GM04504 (cell line): Measurements from ENCODE around the gene NHLRC3.
"Not testable (repeated sequence)": the region's sequence is repeated elsewhere in the genome, so short reads cannot be mapped to it uniquely, and the experiment has no call there.

Experiments
- DNase-seq: peaks from one replicate; pipeline ENCODE4 v3.0.0-alpha.2; 2012; ENCODE audit warnings: low read depth

The NHLRC3 gene

DNA sequence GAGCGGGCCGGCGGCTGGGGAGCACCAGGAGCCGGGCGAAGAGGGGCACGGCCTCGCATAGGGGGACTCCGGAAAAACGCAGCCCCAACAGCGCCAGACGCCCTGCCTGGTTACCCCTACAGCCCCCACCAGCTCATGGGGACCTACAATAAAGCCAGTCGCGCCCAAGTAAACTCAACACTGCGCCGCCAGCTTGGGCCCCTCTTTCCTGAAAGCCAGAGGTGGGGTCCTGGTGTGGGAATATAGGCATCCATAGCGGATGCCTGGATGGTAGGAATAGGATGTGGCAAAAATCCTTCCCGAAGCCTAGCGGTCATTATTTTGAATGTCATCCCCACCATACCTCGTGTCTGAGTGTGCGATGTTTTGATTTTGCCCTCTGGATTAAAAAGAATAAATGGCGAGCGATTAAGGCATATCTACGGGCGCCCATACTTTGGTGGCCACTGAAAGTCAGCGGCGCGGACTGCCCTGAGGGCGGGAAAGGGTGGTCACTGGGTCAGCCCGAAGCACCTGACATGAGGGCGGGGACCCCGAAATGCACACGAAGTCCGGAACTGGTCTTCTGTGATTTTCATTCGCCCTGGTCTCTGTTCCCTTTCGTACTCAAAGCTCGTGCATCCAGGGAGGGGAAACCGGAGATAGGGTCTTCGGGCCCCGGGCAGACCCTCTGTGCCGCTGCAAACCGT lies at the start of gene NHLRC3, which contains the start of gene PROSER1:
Gene NHLRC3 (plus strand): TSS at position 577 of the 689 bp plus-strand sequence. CDS start 184 bp downstream, outside the sequence.
Gene PROSER1 (minus strand): TSS at position 210 of the 689 bp plus-strand sequence. CDS start 847 bp downstream, outside the sequence.
- peak; percentile 91 for DNase-seq

- no peak for DNase-seq
Observed at GRCh38 chr13:38990693-38991092, 47.6 kb upstream of the NHLRC3 start, which contains the start of gene STOML3. Gene STOML3 (minus strand): TSS chr13:38990831. CDS start chr13:38990721, 110 bp downstream.

- no peak for DNase-seq
Observed at GRCh38 chr13:38993381-38993780, 44.9 kb upstream of the NHLRC3 start.

GRCh38 chr13:38998739-38999138 lies 39.5 kb upstream of the NHLRC3 start:
- no peak for DNase-seq

DNA sequence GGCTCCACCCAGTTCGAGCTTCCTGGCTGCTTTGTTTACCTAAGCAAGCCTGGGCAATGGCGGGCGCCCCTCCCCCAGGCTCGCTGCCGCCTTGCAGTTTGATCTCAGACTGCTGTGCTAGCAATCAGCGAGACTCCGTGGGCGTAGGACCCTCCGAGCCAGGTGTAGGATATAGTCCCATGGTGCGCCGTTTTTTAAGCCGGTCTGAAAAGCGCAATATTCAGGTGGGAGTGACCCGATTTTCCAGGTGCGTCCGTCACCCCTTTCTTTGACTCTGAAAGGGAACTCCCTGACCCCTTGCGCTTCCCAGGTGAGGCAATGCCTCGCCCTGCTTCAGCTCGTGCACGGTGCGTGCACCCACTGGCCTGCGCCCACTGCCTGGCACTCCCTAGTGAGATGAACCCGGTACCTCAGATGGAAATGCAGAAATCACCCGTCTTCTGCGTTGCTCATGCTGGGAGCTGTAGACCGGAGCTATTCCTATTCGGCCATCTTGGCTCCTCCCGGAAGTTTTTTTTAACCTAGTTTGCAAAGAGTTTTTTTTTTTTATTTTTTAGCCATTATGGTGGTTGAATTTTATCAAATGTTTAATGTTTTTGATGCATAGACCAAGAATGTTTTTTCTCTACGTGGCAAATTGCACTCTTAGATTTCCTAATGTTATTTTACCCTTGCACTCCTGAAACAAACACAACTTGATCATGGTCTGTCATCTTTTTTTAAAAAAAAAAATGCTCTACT lies 31.7 kb upstream of the NHLRC3 start:
- not testable (repeated sequence) for DNase-seq

GRCh38 chr13:39012608-39013007 lies 25.6 kb upstream of the NHLRC3 start:
- no peak for DNase-seq

DNA sequence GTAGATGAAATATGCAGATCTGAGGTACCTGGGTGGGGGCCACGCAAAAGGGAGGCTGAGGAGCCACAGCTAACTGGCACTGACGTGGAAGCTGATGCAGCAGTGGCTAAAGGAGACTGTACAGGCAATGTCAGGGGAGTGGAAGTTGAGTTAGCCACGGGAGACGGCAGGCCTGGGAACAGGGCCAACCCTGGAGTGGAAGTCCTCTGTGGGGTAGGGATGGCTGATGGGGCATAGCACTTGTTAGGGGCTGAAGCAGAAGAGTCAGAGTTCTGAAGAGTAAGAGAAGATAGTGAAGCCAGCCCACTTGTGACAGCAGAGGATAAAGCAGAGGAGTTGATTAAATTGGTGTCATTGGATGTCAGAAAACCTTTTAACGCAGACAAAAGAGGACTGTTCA lies 24.8 kb upstream of the NHLRC3 start:
- DNase-seq = no peak

DNA sequence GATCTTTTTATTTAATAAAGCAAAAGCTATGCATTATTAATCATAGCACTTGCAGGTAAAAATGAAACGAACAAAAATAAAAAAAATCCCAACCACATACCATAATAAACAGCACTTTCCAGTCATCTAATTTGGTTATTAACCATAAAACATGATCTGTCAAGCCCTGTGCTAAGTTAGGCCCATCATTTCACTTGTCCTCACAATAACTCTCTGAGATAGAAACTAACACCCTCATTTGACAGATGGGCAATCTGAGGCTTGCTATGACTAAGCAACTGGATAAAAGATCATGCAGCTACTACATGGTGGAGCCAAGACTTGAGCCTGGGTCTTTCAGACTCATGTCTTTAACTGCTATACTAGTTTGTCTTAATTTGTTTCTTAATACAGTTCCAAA lies 22.2 kb upstream of the NHLRC3 start:
- no peak for DNase-seq

DNA sequence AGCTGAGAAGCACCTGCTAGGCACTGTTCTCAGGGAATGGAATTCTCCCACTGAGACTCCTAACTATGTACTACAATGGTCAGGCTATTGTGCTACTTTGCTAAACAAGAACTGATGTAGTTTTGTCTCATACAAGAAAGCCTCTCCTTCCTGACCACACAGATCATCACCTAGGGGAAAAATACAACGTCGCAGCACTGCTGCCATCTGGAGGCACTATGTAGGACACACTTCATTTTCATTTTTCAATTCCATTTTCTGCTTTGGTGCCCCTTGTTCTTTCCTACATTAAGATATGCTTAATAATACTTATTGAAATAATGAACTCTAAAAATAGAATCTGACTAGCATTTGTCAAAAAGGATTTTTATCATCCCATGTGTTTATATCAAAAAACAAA lies 21.5 kb upstream of the NHLRC3 start:
- DNase-seq = no peak

DNA sequence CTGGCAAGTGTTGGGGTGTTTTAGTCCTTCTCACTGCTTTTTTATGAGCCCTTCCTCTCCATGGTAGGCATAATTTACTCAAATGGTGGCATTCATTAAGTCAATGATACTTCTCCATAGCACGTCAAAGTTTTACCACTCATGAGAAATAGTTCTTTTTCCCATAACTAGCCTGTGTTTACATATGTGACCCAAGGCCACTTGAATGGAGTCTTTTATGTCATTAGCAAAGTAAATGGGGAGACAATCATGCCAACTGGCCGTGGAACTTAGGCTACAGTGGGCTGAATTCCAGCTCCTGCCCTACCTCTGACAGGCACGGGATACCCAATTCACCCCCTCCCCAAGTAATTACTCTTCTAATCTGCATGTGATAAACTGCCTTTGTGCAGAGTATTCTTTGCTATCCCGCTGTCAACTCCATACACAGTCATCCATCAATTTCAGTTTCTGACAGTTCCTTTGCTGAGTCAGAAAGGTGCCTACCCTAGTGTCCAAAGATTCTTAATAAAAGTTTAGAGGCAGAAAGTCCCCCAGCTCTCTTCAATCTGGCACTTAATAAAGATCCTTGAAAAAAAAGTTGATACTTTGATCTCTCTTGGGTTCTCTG lies 17.3 kb upstream of the NHLRC3 start:
- DNase-seq = no peak

DNA sequence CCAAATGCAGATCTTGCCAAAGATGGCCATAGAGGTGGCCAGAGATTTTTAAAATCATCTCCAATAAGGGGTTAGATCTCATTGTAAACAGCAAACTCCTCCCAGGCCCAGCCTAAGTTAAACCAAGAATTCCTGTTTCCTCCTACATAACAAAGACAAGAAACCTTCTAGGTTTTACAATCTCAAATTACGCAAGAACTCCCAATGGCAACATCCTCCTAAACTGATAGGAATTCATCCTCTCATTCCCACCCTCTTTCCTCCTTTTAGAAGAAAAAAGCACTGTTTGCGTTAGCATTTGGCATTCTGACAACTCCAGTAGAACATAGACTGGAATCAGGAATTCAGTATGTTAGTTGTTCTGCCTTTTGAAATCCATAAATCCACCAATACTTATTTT lies 14.9 kb upstream of the NHLRC3 start:
- no peak for DNase-seq

- DNase-seq = no peak
Observed at GRCh38 chr13:39023761-39024160, 14.5 kb upstream of the NHLRC3 start.

DNA sequence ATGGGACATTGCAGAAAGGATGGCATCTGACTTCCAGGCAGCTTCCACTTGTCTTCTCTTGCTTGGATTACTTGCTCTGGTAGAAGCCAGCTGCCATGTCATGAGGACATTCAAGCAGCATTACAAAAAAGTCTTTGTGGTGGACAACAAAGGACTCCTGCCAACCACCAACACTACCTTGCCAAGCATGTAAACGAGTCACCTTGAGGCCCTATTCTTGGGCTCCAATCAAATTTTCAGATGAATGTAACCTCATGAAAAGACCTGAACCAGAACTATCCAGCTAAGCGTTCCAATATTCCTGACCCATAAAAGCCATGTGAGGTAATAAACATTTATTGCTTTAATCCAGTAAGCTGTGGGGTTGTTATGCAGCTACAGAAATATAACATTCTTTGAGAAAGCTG lies 12.8 kb upstream of the NHLRC3 start:
- no peak for DNase-seq

DNA sequence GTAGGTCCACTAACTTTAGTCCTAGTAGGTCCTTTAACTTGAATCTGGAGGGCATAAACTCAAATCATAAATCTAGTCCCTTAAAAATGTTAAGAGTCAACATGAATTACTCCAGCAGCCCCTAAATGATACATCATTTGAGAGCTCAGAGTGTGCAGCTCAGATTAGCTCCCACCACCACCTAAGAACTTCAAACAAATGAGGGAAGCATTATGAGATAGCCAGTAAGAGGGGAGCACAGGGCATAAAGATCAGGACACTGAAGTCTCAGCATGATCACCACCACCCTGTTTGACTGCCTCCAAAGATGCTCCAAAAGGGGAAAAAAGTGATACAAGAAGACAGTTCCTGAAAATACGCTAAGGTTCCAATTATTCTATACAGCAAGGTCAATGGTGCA lies 6.1 kb upstream of the NHLRC3 start:
- DNase-seq = no peak

DNA sequence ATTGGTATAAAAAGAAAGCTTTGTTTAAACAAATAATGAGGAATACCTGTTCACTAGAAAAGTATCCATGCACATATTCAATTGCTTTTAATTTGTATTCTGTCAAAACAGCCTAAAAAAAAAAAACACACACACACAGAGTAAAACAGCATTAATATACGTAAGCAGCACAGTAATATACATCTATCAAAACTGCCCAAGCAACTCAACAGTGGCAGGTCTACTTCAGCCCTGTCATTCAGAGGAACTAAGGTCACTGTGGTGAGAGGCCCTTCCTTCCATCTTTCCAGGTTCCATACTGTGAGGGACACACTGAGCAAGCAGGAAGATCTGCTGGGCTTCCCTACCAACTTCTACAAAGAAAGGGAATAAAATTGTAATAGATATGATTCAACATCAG lies 4.2 kb upstream of the NHLRC3 start:
- DNase-seq = no peak

DNA sequence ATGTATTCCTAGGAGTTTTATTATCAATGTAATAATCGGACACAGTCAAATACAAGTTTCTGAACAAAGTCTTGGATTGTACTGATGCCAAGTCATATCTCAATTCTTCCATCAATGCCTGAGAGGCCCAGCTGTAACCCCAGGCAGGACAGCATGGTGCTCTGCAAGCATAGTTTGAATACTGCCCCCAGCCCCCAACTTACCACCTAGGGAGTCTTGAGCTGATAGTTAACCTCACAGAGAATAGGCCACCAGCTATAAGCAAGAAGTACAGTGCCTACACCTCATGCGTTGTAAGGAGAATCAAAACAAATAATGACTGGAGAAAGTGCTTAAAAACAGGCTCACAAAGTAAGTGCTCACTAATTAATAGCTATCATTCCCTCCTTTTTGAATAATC lies 3.1 kb upstream of the NHLRC3 start:
- no peak for DNase-seq

DNA sequence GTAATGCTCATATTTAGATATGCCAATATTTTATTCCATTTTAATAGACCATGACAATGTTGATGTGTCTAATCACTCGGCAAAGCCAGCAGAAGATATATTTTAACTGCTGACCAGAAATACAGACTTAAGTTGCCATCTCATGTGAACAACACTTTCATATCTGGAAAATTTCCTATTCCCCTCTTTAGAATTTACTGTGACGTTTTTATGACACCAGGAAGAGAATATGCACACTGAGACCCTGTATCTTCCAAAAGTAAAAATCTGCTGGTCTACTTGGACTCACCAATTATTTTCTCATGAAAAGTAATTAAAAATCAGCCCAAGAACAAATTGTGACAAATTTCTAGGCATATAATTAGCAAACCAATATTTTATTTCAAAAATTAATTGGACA lies 2.5 kb upstream of the NHLRC3 start:
- no peak for DNase-seq

GRCh38 chr13:39036212-39036611 lies 2.0 kb upstream of the NHLRC3 start:
- DNase-seq = no peak

GRCh38 chr13:39037410-39037879 lies 811 bp upstream of the NHLRC3 start:
- DNase-seq = no peak

- no peak for DNase-seq
Observed at GRCh38 chr13:39038569-39039030, 344 bp downstream of the NHLRC3 start.

DNA sequence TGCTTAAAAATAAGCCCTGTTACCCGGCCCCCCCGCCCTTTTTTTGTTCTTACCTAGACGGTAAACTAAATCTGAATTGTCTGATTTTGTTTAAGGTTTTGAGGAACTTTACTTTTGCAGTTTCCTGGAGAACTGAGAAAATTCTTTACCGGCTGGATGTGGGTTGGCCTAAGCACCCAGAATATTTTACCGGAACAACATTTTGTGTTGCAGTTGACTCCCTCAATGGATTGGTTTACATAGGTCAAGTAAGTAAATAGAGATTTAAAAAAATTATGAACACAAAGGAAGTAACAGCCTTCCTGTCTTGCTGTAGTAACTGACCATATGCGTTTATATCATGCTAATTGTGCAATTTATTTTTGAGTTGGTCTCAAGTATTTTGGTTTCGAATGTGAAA lies 785 bp downstream of the NHLRC3 start:
- DNase-seq = no peak

DNA sequence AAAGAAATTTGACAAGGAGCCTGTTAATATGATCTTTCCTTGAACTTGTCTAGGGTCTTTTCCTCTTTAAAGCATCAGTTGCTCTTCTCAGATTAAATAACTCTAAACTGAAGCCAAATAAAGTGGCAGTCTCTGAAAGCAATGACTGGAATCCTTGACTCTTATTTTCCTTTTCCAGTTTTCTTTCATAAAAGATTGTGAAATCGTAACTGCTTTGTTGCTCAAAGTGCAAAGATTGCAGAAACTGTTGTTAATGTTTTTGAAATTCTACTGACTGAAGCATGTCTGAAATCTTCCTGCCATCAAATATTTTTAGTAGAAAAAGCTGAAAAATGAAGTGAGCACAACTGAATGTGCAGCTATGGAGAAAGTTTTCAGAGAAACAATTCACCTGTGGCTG lies 1.9 kb downstream of the NHLRC3 start:
- no peak for DNase-seq

GRCh38 chr13:39044536-39044935 lies 6.3 kb downstream of the NHLRC3 start:
- DNase-seq = no peak
